ENCODE measurements around the gene CCT7.

CCT7 gene

DNA sequence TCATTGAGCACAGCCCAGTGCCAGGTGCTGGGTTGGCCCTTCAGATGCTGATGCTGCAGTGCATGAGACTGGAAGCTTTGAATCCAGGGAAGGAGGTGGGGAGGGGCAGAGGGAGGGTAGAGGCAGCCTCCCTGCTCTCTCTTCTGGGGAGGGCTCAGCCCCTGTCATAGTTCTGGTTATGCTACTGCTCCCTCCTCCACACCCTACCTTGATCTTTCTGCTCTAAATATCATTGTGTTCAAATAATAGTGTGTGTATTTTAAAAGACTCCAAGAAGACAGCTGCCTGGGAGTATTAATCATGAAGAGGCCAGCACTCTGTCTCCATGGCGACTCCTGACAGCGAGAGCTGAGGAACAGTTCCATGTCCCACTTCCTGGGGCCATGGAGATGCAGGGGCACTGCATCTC is 63.0 kb downstream of the CCT7 start:
- H3K9me3 Mint-ChIP-seq, result no peaks in the 10 kb centered on the region
- no peak for DNase-seq
- peaks cover 75% of the 10 kb centered on the region for H3K27me3 Mint-ChIP-seq
- H3K4me1 Mint-ChIP-seq (ENCODE audit: low read depth), result peaks cover 9% of the 10 kb centered on the region
- H3K27ac Mint-ChIP-seq, result no peak overlapping the region
- H3K36me3 Mint-ChIP-seq (ENCODE audit: low read depth), result no peaks in the 10 kb centered on the region
- H3K4me3 Mint-ChIP-seq, result no peak overlapping the region

DNA sequence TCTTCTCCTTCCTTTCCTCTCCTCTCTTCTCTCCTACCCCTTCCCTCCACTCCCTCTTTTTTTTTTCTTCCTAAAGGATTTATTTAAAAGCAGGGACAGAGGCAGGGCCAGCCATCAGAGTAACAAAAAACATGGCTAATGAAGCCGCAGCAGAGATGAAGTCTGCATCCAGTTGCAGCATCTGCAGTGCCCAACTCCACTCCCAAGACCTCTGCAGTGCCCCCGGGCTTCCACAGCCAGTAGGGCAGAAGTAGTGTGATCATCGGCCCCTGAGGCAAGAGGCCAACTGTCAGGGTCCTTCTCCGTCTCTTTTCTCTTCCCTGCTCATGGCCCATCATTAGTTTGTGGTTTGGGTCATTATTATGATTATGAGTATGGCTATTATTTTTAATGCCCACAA is 63.5 kb downstream of the CCT7 start:
- no peak overlapping the region for H3K4me3 Mint-ChIP-seq
- peaks cover 7% of the 10 kb centered on the region for H3K4me1 Mint-ChIP-seq (ENCODE audit: low read depth)
- H3K9me3 Mint-ChIP-seq, result no peaks in the 10 kb centered on the region
- no peak for DNase-seq
- no peaks in the 10 kb centered on the region for H3K36me3 Mint-ChIP-seq (ENCODE audit: low read depth)
- peaks cover 75% of the 10 kb centered on the region for H3K27me3 Mint-ChIP-seq
- H3K27ac Mint-ChIP-seq, result no peak overlapping the region

DNA sequence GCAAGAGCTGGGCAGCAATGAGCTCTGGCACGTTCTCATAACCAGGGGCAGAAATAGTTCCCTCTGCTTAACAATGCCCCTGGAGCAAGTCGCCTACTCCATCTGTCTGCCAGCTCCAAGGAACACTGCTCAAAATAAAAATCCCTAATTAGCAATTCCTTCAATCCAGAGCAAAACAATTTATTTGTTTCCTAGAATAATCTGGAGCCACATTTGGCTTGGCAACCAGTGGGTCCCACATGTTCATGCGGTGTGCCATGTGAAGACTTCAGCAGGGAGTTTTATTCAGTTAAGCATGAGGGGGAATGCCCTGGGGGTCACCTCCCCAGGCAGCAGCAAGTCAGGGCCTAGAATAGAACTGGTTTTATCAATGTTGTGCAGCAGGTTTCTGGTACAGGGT is 66.8 kb downstream of the CCT7 start:
- DNase-seq, result no peak
- Mint-ChIP-seq H3K27ac (no peak overlapping the region), H3K4me3 (no peak overlapping the region), H3K9me3 (no peaks in the 10 kb centered on the region), H3K4me1 (ENCODE audit: low read depth) (no peaks in the 10 kb centered on the region), H3K36me3 (ENCODE audit: low read depth) (no peaks in the 10 kb centered on the region), H3K27me3 (peaks cover 57% of the 10 kb centered on the region)

DNA sequence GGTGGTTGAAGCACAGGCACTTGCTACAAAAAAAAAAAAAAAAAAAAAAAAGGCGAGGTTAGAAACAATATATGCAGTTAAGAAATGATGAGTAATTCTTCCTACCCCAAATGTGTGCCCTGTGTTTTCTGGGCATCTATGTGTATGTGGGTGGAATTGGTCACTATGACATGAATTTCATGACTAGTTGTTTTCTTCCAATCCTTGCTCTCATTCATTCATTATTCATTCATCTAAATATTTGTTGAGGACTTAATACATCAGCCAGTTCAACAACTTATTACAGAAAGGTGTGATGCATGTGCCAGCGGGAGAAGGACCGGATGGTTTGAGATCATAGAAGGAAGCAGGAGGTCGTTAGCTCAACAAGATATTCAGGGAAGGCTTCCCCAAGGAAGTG is 67.5 kb downstream of the CCT7 start:
- Mint-ChIP-seq H3K4me1 (ENCODE audit: low read depth) (no peaks in the 10 kb centered on the region), H3K9me3 (no peaks in the 10 kb centered on the region), H3K27me3 (peaks cover 52% of the 10 kb centered on the region), H3K27ac (no peak overlapping the region), H3K36me3 (ENCODE audit: low read depth) (no peaks in the 10 kb centered on the region), H3K4me3 (no peak overlapping the region)
- DNase-seq, result no peak
